ENCODE results near the gene MYH13. TPM values are rescaled to one million over a fixed set of nuclear protein-coding genes. Genes with fewer than 3 reads are reported as not detected.

MYH13 gene
- total RNA-seq, 1 experiment from 2014 or later, result not detected

- no peak for DNase-seq
- Histone ChIP-seq H3F3A (ENCODE audit: insufficient read depth, low read depth) (no peaks in the 10 kb centered on the region), H2AFZ (no peak overlapping the region), H3K27ac (no peak overlapping the region), H3K9me2 (ENCODE audit: insufficient read depth) (no peaks in the 10 kb centered on the region), H3K9me3 (ENCODE audit: insufficient read depth, low read depth) (no peaks in the 10 kb centered on the region), H3K4me3 (no peak overlapping the region), H3K36me3 (ENCODE audit: low read depth) (no peaks in the 10 kb centered on the region), H4K20me1 (ENCODE audit: insufficient read depth) (no peaks in the 10 kb centered on the region), H3K27me3 (ENCODE audit: insufficient read depth, low read depth) (0 out of 2 replicates have a peak, but pooled peaks cover 4% of the 10 kb centered on the region), H3K4me2 (no peak overlapping the region), H3K79me2 (ENCODE audit: low read depth) (no peaks in the 10 kb centered on the region), H3K4me1 (replicated peaks; ENCODE audit: insufficient read depth) (no peaks in the 10 kb centered on the region)
- intact Hi-C loops (cut with micrococcal nuclease; ENCODE audit: unreplicated experiment), result no loop called here
- POLR2A ChIA-PET (ENCODE audit: unreplicated experiment), result no interaction called here
- BruUV-seq (replicated peaks), result no TSS peak
- TF ChIP-seq EZH2 (IDR thresholded peaks at IDR 0.05; ENCODE audit: low read depth), result no peak
- TF ChIP-seq CTCF (conservative IDR thresholded peaks at IDR 0.05), result no peak
- CTCF ChIA-PET, result no interaction called here
Observed at GRCh38 chr17:10262451-10262850, 110.4 kb downstream of the MYH13 start.

- H3F3A ChIP-seq (ENCODE audit: insufficient read depth, low read depth), result no peaks in the 10 kb centered on the region
- TF ChIP-seq EZH2 (IDR thresholded peaks at IDR 0.05; ENCODE audit: low read depth) (no peak), CTCF (conservative IDR thresholded peaks at IDR 0.05) (no peak)
- no peak overlapping the region for H3K4me2 ChIP-seq
- no peak overlapping the region for H3K27ac ChIP-seq
- no peak overlapping the region for H2AFZ ChIP-seq
- no peaks in the 10 kb centered on the region for H3K36me3 ChIP-seq (ENCODE audit: low read depth)
- CTCF ChIA-PET, result no interaction called here
- intact Hi-C loops (cut with micrococcal nuclease; ENCODE audit: unreplicated experiment), result no loop called here
- no peaks in the 10 kb centered on the region for H3K9me3 ChIP-seq (ENCODE audit: insufficient read depth, low read depth)
- no peak for DNase-seq
- H3K27me3 ChIP-seq (ENCODE audit: insufficient read depth, low read depth), result 0 out of 2 replicates have a peak, but pooled peaks cover 4% of the 10 kb centered on the region
- H3K9me2 ChIP-seq (ENCODE audit: insufficient read depth), result no peaks in the 10 kb centered on the region
- no peak overlapping the region for H3K4me3 ChIP-seq
- POLR2A ChIA-PET (ENCODE audit: unreplicated experiment), result no interaction called here
- no peaks in the 10 kb centered on the region for H4K20me1 ChIP-seq (ENCODE audit: insufficient read depth)
- no TSS peak for BruUV-seq (replicated peaks)
- no peaks in the 10 kb centered on the region for H3K4me1 ChIP-seq (replicated peaks; ENCODE audit: insufficient read depth)
- no peaks in the 10 kb centered on the region for H3K79me2 ChIP-seq (ENCODE audit: low read depth)
Observed at GRCh38 chr17:10261098-10261497, 111.7 kb downstream of the MYH13 start.

GRCh38 chr17:10251212-10251948 lies 121.4 kb downstream of the MYH13 start:
- Histone ChIP-seq H3K36me3 (ENCODE audit: low read depth) (no peaks in the 10 kb centered on the region), H3K4me1 (replicated peaks; ENCODE audit: insufficient read depth) (no peaks in the 10 kb centered on the region), H3K27ac (no peak overlapping the region), H4K20me1 (ENCODE audit: insufficient read depth) (no peaks in the 10 kb centered on the region), H3K4me3 (no peak overlapping the region), H2AFZ (no peak overlapping the region), H3K9me2 (ENCODE audit: insufficient read depth) (no peaks in the 10 kb centered on the region), H3K9me3 (ENCODE audit: insufficient read depth, low read depth) (no peaks in the 10 kb centered on the region), H3K27me3 (ENCODE audit: insufficient read depth, low read depth) (no peaks in the 10 kb centered on the region), H3F3A (ENCODE audit: insufficient read depth, low read depth) (no peaks in the 10 kb centered on the region), H3K79me2 (ENCODE audit: low read depth) (no peaks in the 10 kb centered on the region), H3K4me2 (no peak overlapping the region)
- no TSS peak for BruUV-seq (replicated peaks)
- DNase-seq, result no peak
- CTCF ChIA-PET, result no interaction called here
- TF ChIP-seq EZH2 (IDR thresholded peaks at IDR 0.05; ENCODE audit: low read depth), result no peak
- no peak for TF ChIP-seq CTCF (conservative IDR thresholded peaks at IDR 0.05)
- POLR2A ChIA-PET (ENCODE audit: unreplicated experiment), result no interaction called here
- intact Hi-C loops (cut with micrococcal nuclease; ENCODE audit: unreplicated experiment), result no loop called here

Other genes with a start within 250 kb of the MYH13 start
- gene GAS7, start 174.4 kb downstream of the MYH13 start, total RNA-seq (2021), result not detected in 2 replicates
- gene MYH8, start 48.9 kb upstream of the MYH13 start, total RNA-seq (2021), result not detected in 2 replicates
- not detected in 2 replicates for gene MYH4, start 96.6 kb upstream of the MYH13 start, total RNA-seq (2021)
- gene MYH1, start 145.5 kb upstream of the MYH13 start, total RNA-seq (2021), result not detected in 2 replicates
- not detected in 2 replicates for gene MYH2, start 176.7 kb upstream of the MYH13 start, total RNA-seq (2021)